ENCODE measurements around the gene SNRPD2. TPM values are rescaled to one million over a fixed set of nuclear protein-coding genes. Genes with fewer than 3 reads are reported as not detected.

Gene SNRPD2
- total and polyA plus RNA-seq, 12 donors: 179 to 473 (median 323) TPM

GRCh38 chr19:45717131-45717982 lies 25.6 kb upstream of the SNRPD2 start:
- TF ChIP-seq POLR2A (IDR thresholded peaks at IDR 0.05) (peak in 1 of 2 donors; percentile 74), CTCF (IDR thresholded peaks at IDR 0.05) (peak in 1 of 6 experiments; percentile 24)
- intact Hi-C loops (cut with DNase I): no loop called here
- WGBS, 4 donors: 0 to 1% (median 1%) methylated on average over 27 to 51 of the region's 51 CpGs

DNA sequence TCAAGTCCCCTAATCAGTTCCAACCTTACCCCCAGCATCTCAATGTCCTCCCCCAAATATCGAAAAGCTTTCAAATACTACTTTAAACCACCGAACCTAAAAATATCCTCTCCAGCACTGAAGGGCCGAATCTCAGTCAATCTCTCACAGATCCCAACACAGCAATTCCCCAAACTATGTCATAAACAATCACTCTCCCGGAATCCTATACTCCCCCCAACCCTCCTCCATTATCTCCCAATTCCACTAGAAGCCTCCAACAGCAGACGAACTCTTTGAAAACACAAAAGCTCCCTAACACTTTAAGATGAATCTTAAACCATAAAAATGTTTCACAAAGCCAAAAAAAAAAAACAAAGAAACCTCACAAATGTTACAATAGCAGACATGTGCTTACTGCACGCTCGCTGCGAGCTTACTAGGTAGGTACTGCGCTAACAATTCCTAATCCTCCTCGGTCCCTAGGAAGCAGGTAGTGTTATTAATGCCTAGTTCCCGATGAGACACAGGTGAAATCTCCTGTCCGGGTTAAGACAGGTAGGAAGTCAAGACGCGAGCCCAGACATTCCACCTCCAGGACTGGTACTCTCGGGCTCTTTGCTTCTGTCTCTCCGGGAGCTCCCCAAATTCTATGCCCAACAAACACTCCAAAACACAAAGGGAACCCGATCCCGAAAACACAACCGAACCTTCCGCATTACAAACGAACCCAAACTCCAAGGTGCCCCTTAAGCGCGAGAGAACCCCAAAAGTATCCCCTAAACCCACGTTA lies 24.8 kb upstream of the SNRPD2 start:
- intact Hi-C loops (cut with DNase I): no loop called here
- 2 to 3% (median 2%) methylated on average over 22 to 24 of the region's 24 CpGs for WGBS, 4 donors
- Histone ChIP-seq H3K36me3 (replicated peaks in 1 of 2) (peaks cover 0 to 14% of the 10 kb centered on the region in 2 donors), H3K4me3 (peak overlapping the region in 3 of 4 donors; percentile 45 to 65 (median 57)), H3K27ac (peak overlapping the region; percentile 38 to 95 (median 62)), H3K9me3 (replicated peaks in 1 of 3) (no peaks in the 10 kb centered on the region), H3K4me1 (replicated peaks in 1 of 2) (peaks cover 20 to 21% of the 10 kb centered on the region in 2 donors), H3K27me3 (no peaks in the 10 kb centered on the region)
- no peak for TF ChIP-seq CTCF (IDR thresholded peaks at IDR 0.05)
- peak in 1 of 2 donors; percentile 5 for TF ChIP-seq POLR2A (IDR thresholded peaks at IDR 0.05)
- DNase-seq: peak in 1 of 7 donors; percentile 18

More at GRCh38 chr19:45717131-45717982, 25.6 kb upstream of the SNRPD2 start:
- Histone ChIP-seq H3K9me3 (replicated peaks in 1 of 3) (no peaks in the 10 kb centered on the region), H3K36me3 (replicated peaks in 1 of 2) (peaks cover 0 to 6% of the 10 kb centered on the region in 2 donors), H3K4me3 (peak overlapping the region in 3 of 4 donors; percentile 45 to 65 (median 57)), H3K27me3 (no peaks in the 10 kb centered on the region), H3K27ac (peak overlapping the region; percentile 78 to 95 (median 88)), H3K4me1 (replicated peaks in 1 of 2) (peaks cover 15 to 16% of the 10 kb centered on the region in 2 donors)
- peak; percentile 98 to 100 (median 99) for DNase-seq

GRCh38 chr19:45715139-45715538 lies 23.4 kb upstream of the SNRPD2 start:
- TF ChIP-seq CTCF (IDR thresholded peaks at IDR 0.05) (no peak), POLR2A (IDR thresholded peaks at IDR 0.05) (no peak)
- H3K4me3 ChIP-seq: no peak overlapping the region
- no peaks in the 10 kb centered on the region for H3K27me3 ChIP-seq
- 94 to 98% (median 96%) methylated on average over 3 of the region's 3 CpGs for WGBS, 4 donors
- H3K36me3 ChIP-seq (replicated peaks in 1 of 2): peaks cover 0 to 15% of the 10 kb centered on the region in 2 donors
- H3K9me3 ChIP-seq (replicated peaks in 1 of 3): no peaks in the 10 kb centered on the region
- intact Hi-C loops (cut with DNase I): no loop called here
- H3K27ac ChIP-seq: no peak overlapping the region
- peaks cover 20 to 21% of the 10 kb centered on the region in 2 donors for H3K4me1 ChIP-seq (replicated peaks in 1 of 2)
- no peak for DNase-seq

GRCh38 chr19:45713141-45713540 lies 21.4 kb upstream of the SNRPD2 start:
- Histone ChIP-seq H3K27me3 (no peaks in the 10 kb centered on the region), H3K4me1 (replicated peaks in 1 of 2) (peaks cover 17 to 18% of the 10 kb centered on the region in 2 donors), H3K4me3 (no peak overlapping the region), H3K27ac (peak overlapping the region in 4 of 5 donors; percentile 51 to 87 (median 78)), H3K9me3 (replicated peaks in 1 of 3) (no peaks in the 10 kb centered on the region), H3K36me3 (replicated peaks in 1 of 2) (peaks cover 0 to 15% of the 10 kb centered on the region in 2 donors)
- TF ChIP-seq POLR2A (IDR thresholded peaks at IDR 0.05) (no peak), CTCF (IDR thresholded peaks at IDR 0.05) (no peak)
- DNase-seq: no peak
- intact Hi-C loops (cut with DNase I): loop anchor here in 1 of 2 donors (5.0 kb wide), 1 partner anchor 54 kb away; the partner anchor contains the start of gene SIX5
- WGBS, 4 donors: 86 to 99% (median 93%) methylated on average over 10 to 15 of the region's 15 CpGs
